Measurements from ENCODE around the gene DSCAM. TPM values are rescaled to one million over a fixed set of nuclear protein-coding genes. Genes with fewer than 3 reads are reported as not detected.

DSCAM gene
- total RNA-seq, 2 donors from 2014 or later = not detected

DNA sequence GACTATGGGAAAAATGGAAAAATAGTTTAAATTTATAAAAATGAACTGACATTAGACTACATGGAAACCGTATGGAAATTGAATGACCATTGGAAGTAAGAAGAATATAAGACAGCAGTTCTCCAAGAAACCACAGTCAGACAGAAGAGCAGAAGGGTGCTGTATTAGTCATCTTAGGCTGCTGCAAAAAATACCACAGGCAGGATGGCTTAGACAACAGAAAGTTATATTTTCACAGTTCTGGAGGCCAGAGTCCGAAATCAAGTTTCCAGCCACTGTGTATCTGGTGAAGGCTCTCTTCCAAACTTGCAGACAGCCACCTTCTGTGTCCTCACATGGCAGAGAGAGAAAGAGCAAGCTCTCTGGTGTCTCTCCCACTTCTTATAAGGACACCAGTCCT, 175.2 kb downstream of the DSCAM start:
- TF ChIP-seq, protein P1, sequence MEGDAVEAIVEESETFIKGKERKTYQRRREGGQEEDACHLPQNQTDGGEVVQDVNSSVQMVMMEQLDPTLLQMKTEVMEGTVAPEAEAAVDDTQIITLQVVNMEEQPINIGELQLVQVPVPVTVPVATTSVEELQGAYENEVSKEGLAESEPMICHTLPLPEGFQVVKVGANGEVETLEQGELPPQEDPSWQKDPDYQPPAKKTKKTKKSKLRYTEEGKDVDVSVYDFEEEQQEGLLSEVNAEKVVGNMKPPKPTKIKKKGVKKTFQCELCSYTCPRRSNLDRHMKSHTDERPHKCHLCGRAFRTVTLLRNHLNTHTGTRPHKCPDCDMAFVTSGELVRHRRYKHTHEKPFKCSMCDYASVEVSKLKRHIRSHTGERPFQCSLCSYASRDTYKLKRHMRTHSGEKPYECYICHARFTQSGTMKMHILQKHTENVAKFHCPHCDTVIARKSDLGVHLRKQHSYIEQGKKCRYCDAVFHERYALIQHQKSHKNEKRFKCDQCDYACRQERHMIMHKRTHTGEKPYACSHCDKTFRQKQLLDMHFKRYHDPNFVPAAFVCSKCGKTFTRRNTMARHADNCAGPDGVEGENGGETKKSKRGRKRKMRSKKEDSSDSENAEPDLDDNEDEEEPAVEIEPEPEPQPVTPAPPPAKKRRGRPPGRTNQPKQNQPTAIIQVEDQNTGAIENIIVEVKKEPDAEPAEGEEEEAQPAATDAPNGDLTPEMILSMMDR (IDR thresholded peaks at IDR 0.05) = no peak
- Histone ChIP-seq H3K4me1 (no peaks in the 10 kb centered on the region), H3K36me3 (no peaks in the 10 kb centered on the region), H3K9me3 (no peaks in the 10 kb centered on the region), H3K27ac (no peak overlapping the region), H3K27me3 (no peaks in the 10 kb centered on the region), H3K4me3 (no peak overlapping the region)
- no peak for DNase-seq (ENCODE audit: low spot score)

DNA sequence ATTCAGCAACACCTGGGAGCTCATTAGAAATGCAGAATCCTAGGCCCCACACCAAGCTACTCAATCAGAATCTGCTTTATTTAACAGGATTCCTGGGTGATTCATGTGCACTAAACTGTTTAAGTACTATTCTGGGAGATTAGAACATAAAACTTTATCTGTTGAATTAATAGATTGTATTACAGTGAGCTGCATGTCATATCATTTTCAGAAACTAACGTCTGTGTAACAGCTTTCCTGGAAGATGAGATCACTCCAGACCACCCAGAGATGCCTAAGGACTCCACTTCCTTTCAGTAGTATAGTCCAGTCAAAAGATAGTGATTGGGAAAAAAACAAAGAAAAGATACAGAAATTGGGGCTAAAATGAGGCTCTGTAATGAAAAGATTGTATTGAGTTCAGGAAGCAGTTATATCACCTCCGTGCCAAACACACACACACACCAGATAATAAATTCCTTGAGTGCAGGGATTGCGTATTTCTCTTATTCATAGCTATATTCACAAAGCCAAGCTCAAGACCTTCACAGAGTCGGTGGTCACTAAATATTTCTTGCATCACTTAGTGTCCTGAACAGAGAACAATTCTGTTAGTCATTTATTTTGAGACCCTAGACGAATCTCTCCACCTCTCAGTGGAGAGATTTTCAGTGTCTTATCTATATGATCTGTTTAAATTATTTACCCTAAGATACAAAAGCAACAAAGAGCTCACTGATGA, 178.2 kb downstream of the DSCAM start:
- Histone ChIP-seq H3K36me3 (no peaks in the 10 kb centered on the region), H3K4me3 (no peak overlapping the region), H3K4me1 (no peaks in the 10 kb centered on the region), H3K9me3 (no peaks in the 10 kb centered on the region), H3K27me3 (no peaks in the 10 kb centered on the region), H3K27ac (no peak overlapping the region)
- TF ChIP-seq, protein P1 (IDR thresholded peaks at IDR 0.05) = no peak
- DNase-seq (ENCODE audit: low spot score) = no peak

DNA sequence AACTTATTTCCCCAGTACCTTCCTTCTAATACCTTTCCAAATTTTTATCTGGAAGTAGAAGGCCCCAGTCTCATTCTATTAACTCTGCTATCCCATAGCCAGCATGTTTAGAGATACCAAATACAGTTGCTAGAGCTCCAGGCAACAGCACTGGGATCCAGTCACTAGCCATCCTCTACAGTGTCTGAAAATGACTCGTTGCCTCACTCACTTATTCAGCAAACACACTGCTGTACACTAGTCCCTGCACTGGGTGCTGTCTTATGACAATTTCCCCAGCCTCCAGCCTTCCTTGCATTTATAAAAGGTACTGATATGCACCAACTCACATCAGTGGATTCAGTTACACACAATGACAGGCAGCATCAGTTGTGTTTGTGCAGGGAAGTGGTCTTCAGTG, 179.0 kb downstream of the DSCAM start:
- TF ChIP-seq, protein P1 (IDR thresholded peaks at IDR 0.05) = no peak
- Histone ChIP-seq H3K9me3 (no peaks in the 10 kb centered on the region), H3K36me3 (no peaks in the 10 kb centered on the region), H3K27ac (no peak overlapping the region), H3K4me3 (no peak overlapping the region), H3K4me1 (no peaks in the 10 kb centered on the region), H3K27me3 (no peaks in the 10 kb centered on the region)
- DNase-seq (ENCODE audit: low spot score) = no peak

DNA sequence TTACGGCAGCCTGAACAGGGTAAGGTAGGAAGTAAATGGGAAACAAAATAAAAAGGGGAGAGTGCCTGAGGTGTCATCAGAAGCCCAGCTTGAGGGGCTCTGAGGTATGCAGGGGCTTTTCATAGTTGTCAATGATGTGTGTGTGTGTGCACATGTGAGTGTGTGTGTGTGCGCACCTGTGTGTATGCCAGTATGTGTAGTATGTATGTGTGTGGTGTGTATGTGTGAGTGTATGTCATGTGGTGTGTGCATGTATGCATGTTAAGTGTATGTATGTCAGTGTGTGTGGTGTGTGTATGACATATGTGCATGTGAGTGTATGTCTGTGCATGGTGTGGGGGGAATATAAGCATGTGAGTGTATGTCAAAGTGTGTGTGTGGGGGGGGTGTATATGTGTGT, 184.1 kb downstream of the DSCAM start:
- no peak overlapping the region for H3K27ac ChIP-seq
- no peaks in the 10 kb centered on the region for H3K4me1 ChIP-seq
- no peaks in the 10 kb centered on the region for H3K27me3 ChIP-seq
- H3K4me3 ChIP-seq = no peak overlapping the region
- no peak for DNase-seq (ENCODE audit: low spot score)
- no peaks in the 10 kb centered on the region for H3K9me3 ChIP-seq
- H3K36me3 ChIP-seq = no peaks in the 10 kb centered on the region
- TF ChIP-seq, protein P1 (IDR thresholded peaks at IDR 0.05) = no peak

DNA sequence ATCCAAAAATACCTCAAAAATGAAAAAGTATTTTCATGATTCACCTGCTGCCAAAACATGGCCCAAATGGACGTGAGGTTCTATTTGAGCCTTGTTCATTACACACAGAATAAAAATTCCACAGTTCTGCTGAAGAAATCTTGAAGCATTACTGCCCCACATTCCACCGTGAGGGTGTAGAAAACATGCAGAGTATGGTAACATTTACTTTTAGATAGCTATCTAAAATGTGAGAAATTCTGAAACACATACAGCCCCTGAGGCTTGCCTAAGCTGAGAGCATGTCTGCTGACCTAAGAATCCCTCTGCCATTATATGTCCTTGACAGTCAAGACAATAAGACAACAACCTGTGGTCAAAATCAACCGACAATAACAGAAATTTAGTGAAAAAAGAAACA, 186.5 kb downstream of the DSCAM start:
- no peak for DNase-seq (ENCODE audit: low spot score)

More for the DNA sequence above, 186.5 kb downstream of the DSCAM start:
- no peak overlapping the region for H3K4me3 ChIP-seq
- TF ChIP-seq, protein P1 (IDR thresholded peaks at IDR 0.05) = no peak
- H3K36me3 ChIP-seq = no peaks in the 10 kb centered on the region
- H3K27me3 ChIP-seq = no peaks in the 10 kb centered on the region
- H3K27ac ChIP-seq = no peak overlapping the region
- H3K9me3 ChIP-seq = no peaks in the 10 kb centered on the region
- H3K4me1 ChIP-seq = no peaks in the 10 kb centered on the region

Data from right atrium auricular region (tissue), 2 donors.